Activated CD8-positive, alpha-beta T cell treated with anti-CD3 and anti-CD28 coated beads, Interleukin-2, amount 10 ng/mL, durations not matched to agents 7 days and 5 days (primary cell): ENCODE measurements around the gene RSF1. TPM values are rescaled to one million over a fixed set of nuclear protein-coding genes. Genes with fewer than 3 reads are reported as not detected.

Experiments used
- ATAC-seq: fragments of 150-1000 bp; cut with Tn5 transposase; one replicate; pipeline ENCODE4 v1.10.0; 2021; ENCODE audit warnings: moderate library complexity
- CTCF ChIA-PET: fragments of 350-600 bp; sonication (Branson Sonifier 250); formaldehyde crosslinking; loops from one replicate; lab custom pipeline; 2021; ENCODE audit warnings: antibody characterized with exemption; lab: Charles Lee
- POLR2A ChIA-PET: fragments of 350-600 bp; sonication (Branson Sonifier 250); formaldehyde crosslinking; loops from one replicate; lab custom pipeline; 2021; ENCODE audit warnings: antibody characterized with exemption; lab: Charles Lee
- DNase-seq: peaks from one replicate; pipeline ENCODE4 v3.0.0-alpha.2; 2020
- H3K27ac Mint-ChIP-seq: one replicate; pipeline ENCODE4 v1.8.0; 2021; ENCODE audit warnings: mild to moderate bottlenecking, mixed read lengths
- H3K27me3 Mint-ChIP-seq: one replicate; pipeline ENCODE4 v1.8.0; 2021; ENCODE audit warnings: low read depth, mixed read lengths
- H3K36me3 Mint-ChIP-seq: one replicate; pipeline ENCODE4 v1.8.0; 2021; ENCODE audit warnings: low read depth, mixed read lengths
- H3K4me1 Mint-ChIP-seq: one replicate; pipeline ENCODE4 v1.8.0; 2021; ENCODE audit warnings: low read depth, mixed read lengths
- H3K4me3 Mint-ChIP-seq: one replicate; pipeline ENCODE4 v1.8.0; 2021; ENCODE audit warnings: mild to moderate bottlenecking, mixed read lengths
- H3K9me3 Mint-ChIP-seq: one replicate; pipeline ENCODE4 v1.8.0; 2022; ENCODE audit warnings: mixed read lengths; ENCODE audit not compliant: insufficient read depth
- total RNA-seq, 2 experiments: library from RNA; stranded (reverse); gene quantifications; one replicate each; pipeline ENCODE4 v1.2.3, GENCODE V29; 2021

RSF1 gene
- total RNA-seq, 2 experiments from 2014 or later, result 41.1 to 49.1 TPM

DNA sequence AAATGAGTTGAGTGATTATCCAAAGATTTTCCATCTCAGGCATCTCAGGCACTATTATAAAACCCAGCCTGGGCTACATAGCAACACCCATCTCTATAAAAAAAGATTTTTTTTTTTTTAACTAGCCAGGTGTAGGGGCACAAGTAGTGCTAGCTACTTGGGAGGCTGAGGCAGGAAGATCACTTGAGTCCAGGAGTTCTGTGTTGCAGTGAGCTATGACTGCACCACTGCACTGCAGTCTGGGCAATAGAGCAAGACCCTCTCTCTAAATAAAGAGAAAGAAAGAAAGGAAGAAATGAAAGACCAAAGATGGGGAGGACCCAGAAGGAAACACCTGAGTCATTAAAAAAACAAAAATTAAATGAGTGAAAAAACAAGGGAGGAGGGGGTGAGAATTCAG, 14.1 kb downstream of the RSF1 start:
- H3K27ac Mint-ChIP-seq, result no peak overlapping the region
- ATAC-seq (no peak), DNase-seq (no peak)
- ChIA-PET CTCF (interaction anchor here (1.3 kb wide), 1 partner anchor 30 kb away, joined by 4 read pairs; no protein-coding TSS in a partner anchor), POLR2A (no interaction called here)
- no peaks in the 10 kb centered on the region for H3K27me3 Mint-ChIP-seq
- H3K9me3 Mint-ChIP-seq, result no peaks in the 10 kb centered on the region
- H3K36me3 Mint-ChIP-seq, result peaks cover 24% of the 10 kb centered on the region
- no peak overlapping the region for H3K4me3 Mint-ChIP-seq
- peaks cover 2% of the 10 kb centered on the region for H3K4me1 Mint-ChIP-seq

DNA sequence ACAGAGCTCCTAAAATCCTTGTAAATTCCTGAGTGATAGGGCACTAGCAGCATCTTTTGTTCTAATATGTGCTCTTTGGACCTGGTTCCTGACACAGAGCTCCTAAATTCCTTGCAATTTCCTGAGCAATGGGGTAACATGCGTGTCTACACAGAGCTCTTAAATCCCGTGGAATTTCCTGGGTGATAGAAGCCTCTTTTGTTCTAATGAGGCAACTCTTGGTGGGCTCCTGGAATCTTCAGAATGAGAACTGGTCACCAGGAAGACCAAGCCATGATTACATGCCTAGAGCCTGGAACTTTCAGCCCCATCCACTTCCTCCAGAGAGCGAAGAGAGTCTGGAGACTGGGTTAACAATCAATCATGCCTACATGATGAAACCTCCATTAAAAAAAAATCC, 19.0 kb downstream of the RSF1 start:
- DNase-seq (no peak), ATAC-seq (no peak)
- H3K27me3 Mint-ChIP-seq, result no peaks in the 10 kb centered on the region
- POLR2A ChIA-PET, result interaction anchor here (0.6 kb wide), 1 partner anchor 1356 kb away, joined by 3 read pairs; no protein-coding TSS in a partner anchor
- H3K36me3 Mint-ChIP-seq, result peaks cover 15% of the 10 kb centered on the region
- no peak overlapping the region for H3K27ac Mint-ChIP-seq
- no peak overlapping the region for H3K4me3 Mint-ChIP-seq
- H3K4me1 Mint-ChIP-seq, result peaks cover 7% of the 10 kb centered on the region
- no peaks in the 10 kb centered on the region for H3K9me3 Mint-ChIP-seq
- CTCF ChIA-PET, result no interaction called here

DNA sequence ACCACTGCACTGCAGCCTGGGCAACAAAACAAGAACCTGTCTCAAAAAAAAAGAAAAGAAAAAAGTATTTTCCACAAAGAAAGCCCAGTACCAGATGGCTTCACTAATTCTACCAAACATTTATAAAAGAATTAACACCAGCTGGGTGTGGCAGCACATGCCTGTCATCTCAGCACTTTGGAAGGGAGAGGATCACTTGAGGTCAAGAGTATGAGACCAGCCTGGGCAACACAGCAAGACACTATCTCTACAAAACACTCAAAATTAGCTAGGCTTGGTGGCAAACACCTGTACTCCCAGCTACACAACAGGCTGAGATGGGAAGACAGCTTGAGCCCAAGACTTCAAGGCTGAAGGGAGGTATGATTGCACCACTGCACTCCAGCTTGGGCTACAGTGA, 20.1 kb downstream of the RSF1 start:
- no peaks in the 10 kb centered on the region for H3K9me3 Mint-ChIP-seq
- H3K36me3 Mint-ChIP-seq, result peaks cover 15% of the 10 kb centered on the region
- POLR2A ChIA-PET, result no interaction called here
- no peak overlapping the region for H3K4me3 Mint-ChIP-seq
- DNase-seq, result no peak
- no peaks in the 10 kb centered on the region for H3K27me3 Mint-ChIP-seq
- peaks cover 7% of the 10 kb centered on the region for H3K4me1 Mint-ChIP-seq
- H3K27ac Mint-ChIP-seq, result no peak overlapping the region
- ATAC-seq, result no peak
- CTCF ChIA-PET, result interaction anchor here (1.3 kb wide), 1 partner anchor 17 kb away, joined by 3 read pairs; no protein-coding TSS in a partner anchor

DNA sequence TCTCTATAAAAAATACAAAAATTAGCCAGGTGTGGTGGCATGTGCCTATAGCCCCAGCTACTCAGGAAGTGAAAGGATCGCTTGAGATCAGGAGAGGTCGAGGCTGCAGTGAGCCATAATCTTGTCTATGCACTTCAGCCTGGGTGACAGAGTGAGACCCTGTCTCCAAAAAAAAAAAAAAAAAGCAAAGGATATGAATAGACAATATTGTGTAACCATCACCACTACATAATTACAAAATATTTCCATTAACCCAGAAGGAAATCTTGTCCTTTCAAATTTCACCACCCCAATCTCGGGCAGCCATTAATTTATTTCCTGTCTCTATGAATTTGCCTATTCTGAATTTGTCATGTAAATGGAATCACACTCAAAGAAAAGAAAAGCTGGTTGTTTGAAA, 21.2 kb downstream of the RSF1 start:
- Mint-ChIP-seq H3K9me3 (no peaks in the 10 kb centered on the region), H3K36me3 (peaks cover 21% of the 10 kb centered on the region), H3K27ac (no peak overlapping the region), H3K4me3 (no peak overlapping the region), H3K4me1 (peaks cover 7% of the 10 kb centered on the region), H3K27me3 (no peaks in the 10 kb centered on the region)
- CTCF ChIA-PET, result interaction anchor here (1.3 kb wide), 1 partner anchor 18 kb away, joined by 3 read pairs; no protein-coding TSS in a partner anchor
- DNase-seq (no peak), ATAC-seq (no peak)
- POLR2A ChIA-PET, result no interaction called here

- no peak overlapping the region for H3K4me3 Mint-ChIP-seq
- H3K4me1 Mint-ChIP-seq, result peaks cover 11% of the 10 kb centered on the region
- no peaks in the 10 kb centered on the region for H3K27me3 Mint-ChIP-seq
- DNase-seq (no peak), ATAC-seq (no peak)
- H3K9me3 Mint-ChIP-seq, result peaks cover 16% of the 10 kb centered on the region
- ChIA-PET POLR2A (no interaction called here), CTCF (no interaction called here)
- H3K36me3 Mint-ChIP-seq, result peaks cover 64% of the 10 kb centered on the region
- no peak overlapping the region for H3K27ac Mint-ChIP-seq
These were observed 26.6 kb downstream of the RSF1 start for GRCh38 chr11:77793972-77794371.

- Mint-ChIP-seq H3K27me3 (no peaks in the 10 kb centered on the region), H3K36me3 (peaks cover 49% of the 10 kb centered on the region), H3K27ac (no peak overlapping the region), H3K9me3 (peaks cover 16% of the 10 kb centered on the region), H3K4me3 (no peak overlapping the region), H3K4me1 (peaks cover 14% of the 10 kb centered on the region)
- DNase-seq (no peak), ATAC-seq (no peak)
- CTCF ChIA-PET, result no interaction called here
- POLR2A ChIA-PET, result no interaction called here
These were observed 29.2 kb downstream of the RSF1 start for GRCh38 chr11:77791301-77791700.

- no peak overlapping the region for H3K27ac Mint-ChIP-seq
- peaks cover 52% of the 10 kb centered on the region for H3K36me3 Mint-ChIP-seq
- ATAC-seq (no peak), DNase-seq (no peak)
- CTCF ChIA-PET, result no interaction called here
- POLR2A ChIA-PET, result no interaction called here
- no peak overlapping the region for H3K4me3 Mint-ChIP-seq
- peaks cover 16% of the 10 kb centered on the region for H3K9me3 Mint-ChIP-seq
- H3K4me1 Mint-ChIP-seq, result peaks cover 14% of the 10 kb centered on the region
- H3K27me3 Mint-ChIP-seq, result no peaks in the 10 kb centered on the region
These were observed 30.6 kb downstream of the RSF1 start for GRCh38 chr11:77789731-77790476.

DNA sequence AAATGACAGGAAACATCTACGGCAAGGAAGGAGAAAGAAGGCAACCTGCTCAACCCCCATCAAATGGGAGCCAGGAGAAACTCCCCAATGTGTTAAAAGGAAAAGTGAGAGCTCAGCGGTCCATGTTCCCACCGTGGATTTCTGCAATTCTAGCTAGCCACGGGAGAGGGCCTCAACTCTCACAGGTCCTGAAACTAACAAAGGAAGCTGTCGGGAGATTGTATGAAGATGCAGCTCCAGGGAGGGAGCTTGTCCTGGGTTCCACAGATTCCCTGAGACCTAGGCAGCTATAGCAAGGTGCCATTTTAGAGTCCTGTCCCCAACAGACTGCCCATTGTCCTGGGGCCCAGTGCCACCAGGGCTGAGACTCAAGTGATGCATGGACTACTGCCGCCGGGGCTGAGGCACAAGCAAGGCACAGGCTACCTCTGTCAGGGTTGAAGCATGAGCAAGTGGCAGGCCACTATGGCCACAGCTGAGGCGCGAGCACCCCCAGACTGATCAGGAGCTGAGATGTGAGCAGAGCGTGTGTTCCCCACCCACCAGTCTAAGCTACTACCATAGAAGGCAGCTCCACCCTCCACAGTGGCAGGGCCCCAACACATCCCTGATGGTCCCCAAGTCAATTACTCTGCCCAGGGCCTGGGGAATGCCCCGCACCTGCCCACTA, 31.3 kb downstream of the RSF1 start:
- ChIA-PET POLR2A (no interaction called here), CTCF (no interaction called here)
- Mint-ChIP-seq H3K4me1 (peaks cover 14% of the 10 kb centered on the region), H3K4me3 (no peak overlapping the region), H3K27ac (no peak overlapping the region), H3K9me3 (peaks cover 16% of the 10 kb centered on the region), H3K27me3 (no peaks in the 10 kb centered on the region), H3K36me3 (peaks cover 48% of the 10 kb centered on the region)
- no peak for ATAC-seq
- DNase-seq, result no peak

- H3K36me3 Mint-ChIP-seq, result peaks cover 9% of the 10 kb centered on the region
- CTCF ChIA-PET, result no interaction called here
- POLR2A ChIA-PET, result no interaction called here
These were observed 36.0 kb downstream of the RSF1 start for GRCh38 chr11:77784572-77784971.

DNA sequence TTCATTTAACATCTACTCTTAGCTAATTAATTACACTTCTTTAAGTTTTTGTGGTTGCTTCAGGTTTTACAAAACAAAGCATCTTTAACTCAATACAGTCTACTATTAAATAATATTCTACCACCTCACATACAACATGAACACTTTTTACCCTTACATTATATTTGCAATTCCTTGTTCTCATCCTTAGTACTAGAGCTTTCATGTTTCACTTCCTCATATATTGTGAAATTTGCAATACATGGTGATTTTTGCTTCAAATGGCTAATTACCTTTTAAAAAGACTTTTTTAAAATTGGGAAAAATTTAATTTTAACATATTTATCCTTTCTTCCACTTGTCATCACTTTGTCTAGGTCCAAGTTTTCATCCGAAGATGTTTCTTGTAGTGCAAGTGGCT, 37.5 kb downstream of the RSF1 start:
- ATAC-seq (no peak), DNase-seq (no peak)
- Mint-ChIP-seq H3K4me3 (no peak overlapping the region), H3K4me1 (peaks cover under 1% of the 10 kb centered on the region), H3K36me3 (peaks cover 9% of the 10 kb centered on the region), H3K27me3 (no peaks in the 10 kb centered on the region), H3K27ac (no peak overlapping the region), H3K9me3 (no peaks in the 10 kb centered on the region)
- ChIA-PET CTCF (no interaction called here), POLR2A (no interaction called here)

More at GRCh38 chr11:77784572-77784971, 36.0 kb downstream of the RSF1 start:
- no peaks in the 10 kb centered on the region for H3K9me3 Mint-ChIP-seq
- peaks cover 14% of the 10 kb centered on the region for H3K4me1 Mint-ChIP-seq
- ATAC-seq (no peak), DNase-seq (no peak)
- H3K4me3 Mint-ChIP-seq, result no peak overlapping the region
- no peaks in the 10 kb centered on the region for H3K27me3 Mint-ChIP-seq
- no peak overlapping the region for H3K27ac Mint-ChIP-seq

- DNase-seq (no peak), ATAC-seq (no peak)
- ChIA-PET CTCF (no interaction called here), POLR2A (no interaction called here)
- Mint-ChIP-seq H3K27me3 (no peaks in the 10 kb centered on the region), H3K4me3 (no peak overlapping the region), H3K9me3 (no peaks in the 10 kb centered on the region), H3K4me1 (no peaks in the 10 kb centered on the region), H3K27ac (no peak overlapping the region), H3K36me3 (peaks cover 6% of the 10 kb centered on the region)
These were observed 40.6 kb downstream of the RSF1 start for GRCh38 chr11:77779935-77780334.

GRCh38 chr11:77778549-77778948, 42.0 kb downstream of the RSF1 start:
- peaks cover 2% of the 10 kb centered on the region for H3K36me3 Mint-ChIP-seq
- DNase-seq (no peak), ATAC-seq (no peak)
- no peaks in the 10 kb centered on the region for H3K27me3 Mint-ChIP-seq
- H3K4me1 Mint-ChIP-seq, result no peaks in the 10 kb centered on the region
- H3K4me3 Mint-ChIP-seq, result no peak overlapping the region
- H3K9me3 Mint-ChIP-seq, result no peaks in the 10 kb centered on the region
- no peak overlapping the region for H3K27ac Mint-ChIP-seq
- ChIA-PET POLR2A (no interaction called here), CTCF (interaction anchor here (0.8 kb wide), 1 partner anchor 221 kb away, joined by 3 read pairs; no protein-coding TSS in a partner anchor)
